HEK293 (cell line): ENCODE results near the gene RAB10.

ENCODE experiments used
- CTCF ChIA-PET: fragments of 350-600 bp; formaldehyde crosslinking; extraction: SDS; loops from one replicate; lab custom pipeline; 2021; ENCODE audit warnings: antibody characterized with exemption; lab: Yijun Ruan, JAX
- POLR2A ChIA-PET: fragments of 300-600 bp; formaldehyde crosslinking; extraction: SDS; loops from one replicate; lab custom pipeline; 2020; ENCODE audit warnings: antibody characterized with exemption, inconsistent platforms; lab: Yijun Ruan, JAX
- H3K27ac ChIP-seq: fragments of 200-500 bp; sonication (Bioruptor generic); 2 replicates; pipeline ENCODE4 v1.5.1; 2014; ENCODE audit warnings: low read depth, low read length, control low read depth, inconsistent platforms; ENCODE audit errors: extremely low read depth
- H3K36me3 ChIP-seq, 2 experiments: fragments of 200-500 bp in 1 of 2; sonication (Bioruptor generic) in 1 of 2; 1 replicate in 1 of 2; 2 replicates in 1 of 2; pipeline ENCODE4 v1.5.1; 2014 to 2017; ENCODE audit warnings: inconsistent platforms in 2 of 2, low read length in 2 of 2; ENCODE audit not compliant: control insufficient read depth in 2 of 2, insufficient read depth in 1 of 2
- H3K4me1 ChIP-seq: fragments of 200-500 bp; sonication (Bioruptor generic); 2 replicates; pipeline ENCODE4 v1.5.1; 2014; ENCODE audit warnings: mild to moderate bottlenecking, low read length, inconsistent platforms; ENCODE audit not compliant: control insufficient read depth, insufficient read depth
- H3K4me3 ChIP-seq: 2 replicates; pipeline ENCODE4 v1.5.1; 2011; ENCODE audit warnings: low read depth, mild to moderate bottlenecking, control low read depth, low read length, moderate library complexity
- H3K9me3 ChIP-seq: fragments of 200-500 bp; sonication (Bioruptor generic); 2 replicates; pipeline ENCODE4 v1.5.1; 2014; ENCODE audit warnings: low read depth, low read length, inconsistent platforms; ENCODE audit not compliant: control insufficient read depth, insufficient read depth
- BCL11B ChIP-seq: fragments of 450-650 bp; formaldehyde crosslinking; IDR thresholded peaks from 2 replicates; pipeline ENCODE4 v1.5.1; 2016; ENCODE audit warnings: low read depth, missing biosample characterization, missing genetic modification characterization
- GLI4 ChIP-seq: fragments of 450-650 bp; formaldehyde crosslinking; IDR thresholded peaks from 2 replicates; pipeline ENCODE4 v1.5.1; 2016; ENCODE audit warnings: missing biosample characterization, missing genetic modification characterization
- GLIS2 ChIP-seq: fragments of 450-650 bp; formaldehyde crosslinking; IDR thresholded peaks from 2 replicates; pipeline ENCODE4 v1.5.1; 2016; ENCODE audit warnings: missing biosample characterization, missing genetic modification characterization
- KLF7 ChIP-seq: fragments of 450-650 bp; formaldehyde crosslinking; IDR thresholded peaks from 2 replicates; pipeline ENCODE4 v1.5.1; 2016; ENCODE audit warnings: missing biosample characterization, missing genetic modification characterization, borderline replicate concordance
- SALL2 ChIP-seq: fragments of 450-650 bp; formaldehyde crosslinking; IDR thresholded peaks from 2 replicates; pipeline ENCODE4 v1.5.0; 2017; ENCODE audit warnings: missing biosample characterization, mild to moderate bottlenecking, missing genetic modification characterization, borderline replicate concordance
- ZBTB21 ChIP-seq: fragments of 450-650 bp; formaldehyde crosslinking; IDR thresholded peaks from 2 replicates; pipeline ENCODE4 v1.5.1; 2017; ENCODE audit warnings: missing biosample characterization, missing genetic modification characterization
- ZBTB48 ChIP-seq: fragments of 450-650 bp; formaldehyde crosslinking; IDR thresholded peaks from 2 replicates; pipeline ENCODE4 v1.5.1; 2016; ENCODE audit warnings: missing biosample characterization, missing genetic modification characterization
- ZFHX2 ChIP-seq: fragments of 450-650 bp; formaldehyde crosslinking; conservative IDR thresholded peaks from 2 replicates; pipeline ENCODE4 v1.5.1; 2016; ENCODE audit warnings: missing biosample characterization, missing genetic modification characterization
- ZNF121 ChIP-seq: fragments of 450-650 bp; formaldehyde crosslinking; IDR thresholded peaks from 2 replicates; pipeline ENCODE4 v1.5.1; 2016; ENCODE audit warnings: missing biosample characterization, missing genetic modification characterization
- ZNF175 ChIP-seq: fragments of 450-650 bp; formaldehyde crosslinking; IDR thresholded peaks from 2 replicates; pipeline ENCODE4 v1.5.1; 2016; ENCODE audit warnings: missing biosample characterization, missing genetic modification characterization
- ZNF24 ChIP-seq: fragments of 450-650 bp; formaldehyde crosslinking; IDR thresholded peaks from 2 replicates; pipeline ENCODE4 v1.5.1; 2016; ENCODE audit warnings: missing biosample characterization, missing genetic modification characterization
- ZNF394 ChIP-seq: fragments of 450-650 bp; formaldehyde crosslinking; IDR thresholded peaks from 2 replicates; pipeline ENCODE4 v1.5.1; 2016; ENCODE audit warnings: missing biosample characterization, missing genetic modification characterization, mild to moderate bottlenecking, moderate library complexity, borderline replicate concordance
- ZNF423 ChIP-seq: fragments of 450-650 bp; formaldehyde crosslinking; IDR thresholded peaks from 2 replicates; pipeline ENCODE4 v1.5.1; 2016; ENCODE audit warnings: missing biosample characterization, missing genetic modification characterization
- ZNF510 ChIP-seq: fragments of 450-650 bp; formaldehyde crosslinking; IDR thresholded peaks from 2 replicates; pipeline ENCODE4 v1.5.1; 2018; ENCODE audit warnings: mild to moderate bottlenecking, missing genetic modification characterization, missing biosample characterization; ENCODE audit not compliant: insufficient replicate concordance
- ZNF707 ChIP-seq: fragments of 450-650 bp; formaldehyde crosslinking; IDR thresholded peaks from 2 replicates; pipeline ENCODE4 v1.5.1; 2016; ENCODE audit warnings: missing biosample characterization, missing genetic modification characterization
- ZNF792 ChIP-seq: fragments of 450-650 bp; formaldehyde crosslinking; IDR thresholded peaks from 2 replicates; pipeline ENCODE4 v1.5.1; 2016; ENCODE audit warnings: missing biosample characterization, missing genetic modification characterization
- TF ChIP-seq, protein P1 (sequence below): fragments of 450-650 bp; IDR thresholded peaks from 2 replicates; pipeline ENCODE4 v1.5.1; 2018; ENCODE audit warnings: missing biosample characterization, missing genetic modification characterization
- TF ChIP-seq, protein P2 (sequence below): fragments of 450-650 bp; IDR thresholded peaks from 2 replicates; pipeline ENCODE4 v1.5.1; 2018; ENCODE audit warnings: missing biosample characterization, mild to moderate bottlenecking, missing genetic modification characterization
- TF ChIP-seq, protein P3 (sequence below): fragments of 450-650 bp; formaldehyde crosslinking; IDR thresholded peaks from 2 replicates; pipeline ENCODE4 v1.5.1; 2016; ENCODE audit warnings: missing biosample characterization, missing genetic modification characterization
- TF ChIP-seq, protein P4 (sequence below): fragments of 450-650 bp; formaldehyde crosslinking; IDR thresholded peaks from 2 replicates; pipeline ENCODE4 v1.5.1; 2016; ENCODE audit warnings: missing biosample characterization, missing genetic modification characterization

The RAB10 gene

DNA sequence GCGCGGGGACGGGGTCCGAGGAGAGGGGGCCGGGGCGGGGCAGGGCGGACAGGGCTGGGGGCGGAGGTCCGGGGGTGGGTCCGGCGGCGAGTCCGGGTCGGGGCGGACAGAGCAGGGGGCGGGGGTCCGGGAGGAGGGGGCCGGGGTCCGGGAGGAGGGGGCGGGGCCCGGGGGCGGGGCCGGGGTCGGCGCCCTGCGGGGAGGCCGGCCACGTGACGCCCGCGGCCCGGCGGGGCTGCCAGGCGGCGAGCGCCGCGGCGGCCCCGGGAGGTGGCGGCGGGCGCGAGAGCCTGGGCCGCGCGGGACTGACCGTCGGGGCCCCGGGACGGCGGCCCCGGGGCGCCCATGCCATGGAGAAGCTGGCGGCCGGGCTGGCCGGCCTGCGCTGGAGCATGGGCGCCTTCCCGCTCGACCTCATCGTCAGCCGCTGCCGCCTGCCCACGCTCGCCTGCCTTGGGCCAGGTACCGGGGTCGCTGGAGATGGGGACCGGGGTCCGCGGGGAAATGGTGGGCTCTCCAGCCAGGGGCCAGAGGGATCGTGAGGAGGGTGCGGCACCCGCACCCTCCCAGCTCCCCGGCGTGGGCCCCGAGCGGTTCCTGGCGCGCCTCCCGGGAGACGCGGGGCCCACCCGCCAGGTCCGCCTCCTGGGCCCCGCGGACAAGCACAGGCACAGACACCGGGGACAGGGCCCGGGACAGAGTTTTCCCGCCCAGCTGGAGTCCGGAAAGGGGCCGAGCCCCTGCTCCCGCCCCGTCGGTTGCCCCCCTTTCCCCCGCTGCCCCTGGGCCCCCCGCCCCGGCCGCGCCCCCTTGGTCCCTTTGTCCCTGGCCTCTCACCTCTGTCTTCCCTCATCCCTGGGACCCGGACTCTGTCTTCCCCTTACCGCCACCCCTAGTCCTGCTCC, 139.2 kb downstream of the RAB10 start, which contains the start of gene GAREM2 (continued):
- TF ChIP-seq, protein P1, sequence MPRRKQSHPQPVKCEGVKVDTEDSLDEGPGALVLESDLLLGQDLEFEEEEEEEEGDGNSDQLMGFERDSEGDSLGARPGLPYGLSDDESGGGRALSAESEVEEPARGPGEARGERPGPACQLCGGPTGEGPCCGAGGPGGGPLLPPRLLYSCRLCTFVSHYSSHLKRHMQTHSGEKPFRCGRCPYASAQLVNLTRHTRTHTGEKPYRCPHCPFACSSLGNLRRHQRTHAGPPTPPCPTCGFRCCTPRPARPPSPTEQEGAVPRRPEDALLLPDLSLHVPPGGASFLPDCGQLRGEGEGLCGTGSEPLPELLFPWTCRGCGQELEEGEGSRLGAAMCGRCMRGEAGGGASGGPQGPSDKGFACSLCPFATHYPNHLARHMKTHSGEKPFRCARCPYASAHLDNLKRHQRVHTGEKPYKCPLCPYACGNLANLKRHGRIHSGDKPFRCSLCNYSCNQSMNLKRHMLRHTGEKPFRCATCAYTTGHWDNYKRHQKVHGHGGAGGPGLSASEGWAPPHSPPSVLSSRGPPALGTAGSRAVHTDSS (tag by site-specific recombination), result no peak
- TF ChIP-seq ZNF792 (tag by site-specific recombination) (no peak), ZNF707 (no peak), ZNF510 (tag by site-specific recombination) (no peak), ZNF423 (0 out of 2 replicates have a peak, but pooled peaks have one; percentile 53), ZNF121 (tag by site-specific recombination) (no peak), SALL2 (tag by site-specific recombination) (no peak), ZNF175 (tag by site-specific recombination) (no peak), ZNF394 (tag by site-specific recombination) (no peak), GLI4 (no peak), BCL11B (tag by site-specific recombination) (no peak)
- TF ChIP-seq, protein P2, sequence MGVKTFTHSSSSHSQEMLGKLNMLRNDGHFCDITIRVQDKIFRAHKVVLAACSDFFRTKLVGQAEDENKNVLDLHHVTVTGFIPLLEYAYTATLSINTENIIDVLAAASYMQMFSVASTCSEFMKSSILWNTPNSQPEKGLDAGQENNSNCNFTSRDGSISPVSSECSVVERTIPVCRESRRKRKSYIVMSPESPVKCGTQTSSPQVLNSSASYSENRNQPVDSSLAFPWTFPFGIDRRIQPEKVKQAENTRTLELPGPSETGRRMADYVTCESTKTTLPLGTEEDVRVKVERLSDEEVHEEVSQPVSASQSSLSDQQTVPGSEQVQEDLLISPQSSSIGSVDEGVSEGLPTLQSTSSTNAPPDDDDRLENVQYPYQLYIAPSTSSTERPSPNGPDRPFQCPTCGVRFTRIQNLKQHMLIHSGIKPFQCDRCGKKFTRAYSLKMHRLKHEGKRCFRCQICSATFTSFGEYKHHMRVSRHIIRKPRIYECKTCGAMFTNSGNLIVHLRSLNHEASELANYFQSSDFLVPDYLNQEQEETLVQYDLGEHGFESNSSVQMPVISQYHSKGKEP (tag by site-specific recombination), result no peak
- TF ChIP-seq, protein P3, sequence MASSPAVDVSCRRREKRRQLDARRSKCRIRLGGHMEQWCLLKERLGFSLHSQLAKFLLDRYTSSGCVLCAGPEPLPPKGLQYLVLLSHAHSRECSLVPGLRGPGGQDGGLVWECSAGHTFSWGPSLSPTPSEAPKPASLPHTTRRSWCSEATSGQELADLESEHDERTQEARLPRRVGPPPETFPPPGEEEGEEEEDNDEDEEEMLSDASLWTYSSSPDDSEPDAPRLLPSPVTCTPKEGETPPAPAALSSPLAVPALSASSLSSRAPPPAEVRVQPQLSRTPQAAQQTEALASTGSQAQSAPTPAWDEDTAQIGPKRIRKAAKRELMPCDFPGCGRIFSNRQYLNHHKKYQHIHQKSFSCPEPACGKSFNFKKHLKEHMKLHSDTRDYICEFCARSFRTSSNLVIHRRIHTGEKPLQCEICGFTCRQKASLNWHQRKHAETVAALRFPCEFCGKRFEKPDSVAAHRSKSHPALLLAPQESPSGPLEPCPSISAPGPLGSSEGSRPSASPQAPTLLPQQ, result peak; percentile 96

DNA sequence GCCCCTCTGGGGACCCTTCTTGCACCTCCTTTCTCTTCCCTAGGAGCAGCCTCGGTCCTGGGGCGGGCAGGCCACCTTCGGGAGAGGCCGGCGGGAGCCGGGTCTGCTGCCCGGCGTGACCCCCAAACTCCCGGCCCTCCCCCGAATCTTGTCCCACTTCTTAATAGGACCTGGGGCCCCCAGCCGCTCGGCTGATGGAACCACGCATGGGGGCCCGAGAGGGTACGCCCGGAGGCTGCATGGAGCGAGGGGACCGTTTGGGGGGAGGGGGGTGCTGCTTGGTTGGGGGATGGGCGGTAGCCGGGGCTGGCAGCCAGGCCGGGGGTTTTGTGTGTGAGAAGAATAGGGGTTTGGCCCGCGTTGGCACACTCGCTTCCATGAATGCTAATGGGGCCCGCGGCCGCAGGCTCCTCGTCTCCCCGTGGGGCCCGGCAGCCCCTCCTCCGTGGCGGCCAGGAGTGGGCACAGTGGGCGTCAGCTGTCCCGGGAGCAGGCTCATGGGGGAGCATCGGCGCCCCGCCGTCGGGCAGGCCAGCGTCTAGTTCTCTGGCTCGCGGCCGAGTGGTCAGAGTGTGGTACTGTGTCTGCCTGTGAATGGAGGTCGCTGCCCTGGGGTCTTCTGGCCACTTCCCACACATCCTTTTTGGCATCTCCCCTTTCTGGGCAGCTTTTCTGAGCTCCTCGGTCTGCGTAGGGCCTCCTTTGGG, 140.0 kb downstream of the RAB10 start:
- ChIA-PET CTCF (no interaction called here), POLR2A (no interaction called here)
- H3K9me3 ChIP-seq, result no peaks in the 10 kb centered on the region
- peak overlapping the region; percentile 68 for H3K4me3 ChIP-seq
- TF ChIP-seq ZNF24, result no peak
- TF ChIP-seq GLIS2 (tag by site-specific recombination), result 0 out of 2 replicates have a peak, but pooled peaks have one; percentile 1
- peaks cover 0 to 18% of the 10 kb centered on the region in 2 experiments; a peak in 2 of 3 replicates for H3K36me3 ChIP-seq
- H3K4me1 ChIP-seq, result no peaks in the 10 kb centered on the region; the same call in 1 of the 2 replicates
- 0 out of 2 replicates have a peak overlapping the region, but pooled peaks have one; percentile 4 for H3K27ac ChIP-seq

DNA sequence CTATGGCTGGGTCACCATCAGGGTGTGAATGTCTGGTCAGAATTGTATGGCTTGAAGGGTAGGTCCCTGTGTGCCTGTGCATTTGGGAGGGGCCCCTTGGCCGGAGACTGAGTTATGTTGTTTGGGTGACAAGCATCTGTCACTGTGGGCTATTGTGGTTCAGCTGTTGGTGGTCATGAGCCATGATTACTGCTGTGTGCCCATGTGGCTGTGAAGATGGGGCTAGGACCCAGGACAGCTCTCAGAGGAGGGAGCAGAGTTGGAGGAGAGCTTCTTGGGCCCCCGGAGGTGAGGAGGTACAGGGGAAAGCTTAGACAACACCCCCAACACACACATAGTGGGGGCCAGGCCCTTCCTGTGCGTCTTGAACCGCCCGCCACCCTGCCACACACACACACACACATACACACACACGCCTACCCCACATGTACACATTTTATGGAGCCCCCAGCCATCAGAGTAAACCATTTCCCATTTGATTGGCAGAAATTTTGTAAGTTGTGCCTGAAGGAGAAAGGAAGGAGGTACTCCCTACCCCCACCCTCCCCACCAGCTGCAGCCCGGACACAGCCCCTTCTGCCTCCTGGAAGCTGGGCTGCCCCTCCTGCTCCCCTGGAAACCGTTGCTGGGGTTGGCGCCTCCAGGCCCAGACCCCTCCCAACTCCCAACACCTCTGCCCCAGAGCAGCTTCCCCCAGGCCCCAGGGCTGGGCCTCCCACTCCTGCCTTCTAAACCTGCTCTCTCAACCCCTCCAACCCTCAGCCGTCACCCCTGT, 141.0 kb downstream of the RAB10 start:
- Histone ChIP-seq H3K36me3 (peaks cover 0 to 18% of the 10 kb centered on the region in 2 experiments; a peak in 2 of 3 replicates), H3K27ac (no peak overlapping the region), H3K4me3 (no peak overlapping the region)
- POLR2A ChIA-PET, result no interaction called here
- TF ChIP-seq ZBTB21, result no peak
- peak; percentile 66 for TF ChIP-seq ZFHX2
- TF ChIP-seq ZNF175 (tag by site-specific recombination), result no peak
- peak; percentile 46; the same call in 1 of the 2 replicates for TF ChIP-seq GLIS2 (tag by site-specific recombination)
- no peak for TF ChIP-seq ZBTB48
- no peak for TF ChIP-seq KLF7 (tag by site-specific recombination)
- TF ChIP-seq, protein P4, sequence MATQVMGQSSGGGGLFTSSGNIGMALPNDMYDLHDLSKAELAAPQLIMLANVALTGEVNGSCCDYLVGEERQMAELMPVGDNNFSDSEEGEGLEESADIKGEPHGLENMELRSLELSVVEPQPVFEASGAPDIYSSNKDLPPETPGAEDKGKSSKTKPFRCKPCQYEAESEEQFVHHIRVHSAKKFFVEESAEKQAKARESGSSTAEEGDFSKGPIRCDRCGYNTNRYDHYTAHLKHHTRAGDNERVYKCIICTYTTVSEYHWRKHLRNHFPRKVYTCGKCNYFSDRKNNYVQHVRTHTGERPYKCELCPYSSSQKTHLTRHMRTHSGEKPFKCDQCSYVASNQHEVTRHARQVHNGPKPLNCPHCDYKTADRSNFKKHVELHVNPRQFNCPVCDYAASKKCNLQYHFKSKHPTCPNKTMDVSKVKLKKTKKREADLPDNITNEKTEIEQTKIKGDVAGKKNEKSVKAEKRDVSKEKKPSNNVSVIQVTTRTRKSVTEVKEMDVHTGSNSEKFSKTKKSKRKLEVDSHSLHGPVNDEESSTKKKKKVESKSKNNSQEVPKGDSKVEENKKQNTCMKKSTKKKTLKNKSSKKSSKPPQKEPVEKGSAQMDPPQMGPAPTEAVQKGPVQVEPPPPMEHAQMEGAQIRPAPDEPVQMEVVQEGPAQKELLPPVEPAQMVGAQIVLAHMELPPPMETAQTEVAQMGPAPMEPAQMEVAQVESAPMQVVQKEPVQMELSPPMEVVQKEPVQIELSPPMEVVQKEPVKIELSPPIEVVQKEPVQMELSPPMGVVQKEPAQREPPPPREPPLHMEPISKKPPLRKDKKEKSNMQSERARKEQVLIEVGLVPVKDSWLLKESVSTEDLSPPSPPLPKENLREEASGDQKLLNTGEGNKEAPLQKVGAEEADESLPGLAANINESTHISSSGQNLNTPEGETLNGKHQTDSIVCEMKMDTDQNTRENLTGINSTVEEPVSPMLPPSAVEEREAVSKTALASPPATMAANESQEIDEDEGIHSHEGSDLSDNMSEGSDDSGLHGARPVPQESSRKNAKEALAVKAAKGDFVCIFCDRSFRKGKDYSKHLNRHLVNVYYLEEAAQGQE (tag by site-specific recombination), result peak; percentile 78
- TF ChIP-seq, all 188 proteins: peak for 3
- CTCF ChIA-PET, result interaction anchor here (0.6 kb wide), 1 partner anchor 223 kb away, joined by 5 read pairs; no protein-coding TSS in a partner anchor
- H3K9me3 ChIP-seq, result no peaks in the 10 kb centered on the region
- H3K4me1 ChIP-seq, result no peaks in the 10 kb centered on the region; the same call in 1 of the 2 replicates
